Naive B cell (primary cell): ENCODE results near the gene SHISAL1. TPM values are rescaled to one million over a fixed set of nuclear protein-coding genes. Genes with fewer than 3 reads are reported as not detected.

Experiments
- ATAC-seq, 2 donors: fragments of 150-1000 bp; cut with Tn5 transposase; 2 replicates each; pipeline ENCODE4 v1.10.0; 2021; ENCODE audit warnings: low read depth in 2 of 2, mild to moderate bottlenecking in 2 of 2, moderate library complexity in 2 of 2
- DNase-seq: peaks from one replicate; pipeline ENCODE4 v3.0.0; 2022
- H3K27ac Mint-ChIP-seq, 6 donors: one replicate each; pipeline ENCODE4 v1.8.0; 2020 to 2022; ENCODE audit warnings: mild to moderate bottlenecking in 6 of 6, mixed read lengths in 6 of 6, moderate library complexity in 5 of 6, inconsistent platforms in 2 of 6
- H3K27me3 Mint-ChIP-seq, 3 donors: one replicate each; pipeline ENCODE4 v1.8.0; 2021 to 2022; ENCODE audit warnings: mixed read lengths in 3 of 3, mild to moderate bottlenecking in 1 of 3
- H3K36me3 Mint-ChIP-seq, 2 donors: one replicate each; pipeline ENCODE4 v1.8.0; 2020 to 2022; ENCODE audit warnings: mixed read lengths in 2 of 2, inconsistent platforms in 1 of 2, mild to moderate bottlenecking in 1 of 2
- H3K4me1 Mint-ChIP-seq, 3 donors: one replicate each; pipeline ENCODE4 v1.8.0; 2020 to 2022; ENCODE audit warnings: mixed read lengths in 3 of 3, inconsistent platforms in 1 of 3, mild to moderate bottlenecking in 1 of 3, moderate library complexity in 1 of 3
- H3K4me3 Mint-ChIP-seq, 8 donors: one replicate each; pipeline ENCODE4 v1.8.0; 2020 to 2022; ENCODE audit warnings: mild to moderate bottlenecking in 8 of 8, mixed read lengths in 8 of 8, moderate library complexity in 8 of 8, inconsistent platforms in 2 of 8
- H3K9me3 Mint-ChIP-seq, 7 donors: one replicate each; pipeline ENCODE4 v1.8.0; 2020 to 2022; ENCODE audit warnings: mixed read lengths in 7 of 7, mild to moderate bottlenecking in 5 of 7, inconsistent platforms in 2 of 7, moderate library complexity in 1 of 7
- polyA plus RNA-seq, 6 donors: library from polyadenylated mRNA; unstranded; fragments of 300-500 nt; fragmentation: Illumina TruSeq; gene quantifications; one replicate each; pipeline ENCODE4 v1.2.3, GENCODE V29; 2021; ENCODE audit warnings: low read depth in 6 of 6

Gene SHISAL1
- polyA plus RNA-seq, 6 donors from 2014 or later: not detected

DNA sequence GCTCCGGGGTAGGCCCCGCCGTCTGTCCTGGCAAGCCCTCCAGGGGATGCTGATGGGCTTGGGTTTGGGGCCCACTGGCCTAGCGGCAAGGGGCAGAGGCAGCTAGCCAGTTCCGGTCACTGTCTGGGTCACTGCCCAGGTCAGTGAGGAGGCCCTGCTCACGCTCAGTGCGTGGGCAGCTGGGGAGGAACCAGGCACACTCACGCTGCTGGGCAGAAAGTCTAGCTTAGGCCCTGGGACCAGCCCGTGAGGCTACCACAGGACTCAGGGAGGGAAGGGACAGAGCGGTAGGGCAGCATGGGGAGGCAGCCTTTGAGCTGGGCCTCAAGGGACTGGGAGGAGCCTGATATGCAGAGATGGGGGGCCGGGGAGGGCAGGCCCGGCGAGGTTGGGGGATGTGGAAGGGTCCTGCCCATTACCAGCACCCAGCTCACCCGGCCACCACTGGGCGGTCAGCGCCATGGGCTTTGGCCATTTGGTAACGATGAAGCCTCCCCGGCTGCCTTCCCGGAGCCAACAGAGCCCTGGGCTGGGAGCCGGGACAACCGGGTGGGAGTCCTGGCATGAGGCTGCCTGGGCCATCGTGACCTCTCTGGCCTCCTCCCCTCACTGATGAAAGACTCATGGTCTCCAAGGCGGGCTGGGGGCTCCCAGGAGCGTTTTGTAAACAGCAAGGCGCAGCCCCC lies 14.2 kb downstream of the SHISAL1 start:
- Mint-ChIP-seq H3K36me3 (peaks cover 0 to 5% of the 10 kb centered on the region in 2 donors), H3K4me3 (no peak overlapping the region), H3K27me3 (peaks cover 3 to 37% (median 21%) of the 10 kb centered on the region in 3 donors), H3K9me3 (peaks cover 0 to 19% (median 7%) of the 10 kb centered on the region in 7 donors), H3K4me1 (peaks cover 0 to 7% (median 0%) of the 10 kb centered on the region in 3 donors), H3K27ac (no peak overlapping the region)
- DNase-seq (no peak), ATAC-seq (no peak)

- H3K27me3 Mint-ChIP-seq: peaks cover 3 to 42% (median 28%) of the 10 kb centered on the region in 3 donors
- ATAC-seq (no peak), DNase-seq (no peak)
- H3K27ac Mint-ChIP-seq: no peak overlapping the region
- peak overlapping the region in 1 of 8 donors; percentile 22 for H3K4me3 Mint-ChIP-seq
- peaks cover 0 to 5% of the 10 kb centered on the region in 2 donors for H3K36me3 Mint-ChIP-seq
- H3K9me3 Mint-ChIP-seq: peaks cover 0 to 19% (median 7%) of the 10 kb centered on the region in 7 donors
- peaks cover 0 to 7% (median 0%) of the 10 kb centered on the region in 3 donors for H3K4me1 Mint-ChIP-seq
Measured at GRCh38 chr22:44297470-44298061, 15.2 kb downstream of the SHISAL1 start.

DNA sequence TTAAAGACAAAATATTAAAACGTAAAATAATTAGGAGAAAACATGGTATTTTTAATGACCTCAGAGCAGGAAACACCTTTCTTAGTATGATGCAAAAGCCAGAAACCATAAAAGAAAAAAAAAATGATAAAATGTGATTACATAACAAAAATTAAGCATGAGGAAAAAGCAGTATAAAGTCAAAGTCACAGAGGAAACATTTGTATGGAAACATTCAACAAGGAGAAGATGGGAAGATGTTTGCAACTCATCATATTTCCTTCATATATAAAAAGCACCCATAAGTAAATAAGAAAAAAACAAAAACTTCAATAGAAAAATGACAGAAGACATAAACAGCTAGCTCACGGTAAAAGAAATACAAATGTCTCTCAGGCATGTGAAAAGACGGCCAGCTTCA lies 17.3 kb downstream of the SHISAL1 start:
- H3K27me3 Mint-ChIP-seq: peaks cover 3 to 30% (median 25%) of the 10 kb centered on the region in 3 donors
- H3K9me3 Mint-ChIP-seq: peaks cover 0 to 19% (median 6%) of the 10 kb centered on the region in 7 donors
- ATAC-seq (no peak), DNase-seq (no peak)
- H3K4me3 Mint-ChIP-seq: no peak overlapping the region
- H3K27ac Mint-ChIP-seq: no peak overlapping the region
- peaks cover 0 to 5% of the 10 kb centered on the region in 2 donors for H3K36me3 Mint-ChIP-seq
- H3K4me1 Mint-ChIP-seq: peaks cover 0 to 7% (median 2%) of the 10 kb centered on the region in 3 donors

GRCh38 chr22:44293876-44294275 lies 18.9 kb downstream of the SHISAL1 start:
- DNase-seq (no peak), ATAC-seq (no peak)
- peaks cover 0 to 2% (median 0%) of the 10 kb centered on the region in 3 donors for H3K4me1 Mint-ChIP-seq
- H3K36me3 Mint-ChIP-seq: peaks cover 0 to 5% of the 10 kb centered on the region in 2 donors
- H3K4me3 Mint-ChIP-seq: no peak overlapping the region
- H3K27me3 Mint-ChIP-seq: peaks cover 5 to 27% (median 23%) of the 10 kb centered on the region in 3 donors
- peaks cover 0 to 19% (median 6%) of the 10 kb centered on the region in 7 donors for H3K9me3 Mint-ChIP-seq
- H3K27ac Mint-ChIP-seq: no peak overlapping the region

GRCh38 chr22:44293034-44293433 lies 19.7 kb downstream of the SHISAL1 start:
- ATAC-seq (no peak), DNase-seq (no peak)
- peaks cover 7 to 31% (median 29%) of the 10 kb centered on the region in 3 donors for H3K27me3 Mint-ChIP-seq
- peaks cover 0 to 5% of the 10 kb centered on the region in 2 donors for H3K36me3 Mint-ChIP-seq
- H3K27ac Mint-ChIP-seq: no peak overlapping the region
- peaks cover 0 to 2% (median 0%) of the 10 kb centered on the region in 3 donors for H3K4me1 Mint-ChIP-seq
- peaks cover 0 to 19% (median 6%) of the 10 kb centered on the region in 7 donors for H3K9me3 Mint-ChIP-seq
- H3K4me3 Mint-ChIP-seq: no peak overlapping the region

DNA sequence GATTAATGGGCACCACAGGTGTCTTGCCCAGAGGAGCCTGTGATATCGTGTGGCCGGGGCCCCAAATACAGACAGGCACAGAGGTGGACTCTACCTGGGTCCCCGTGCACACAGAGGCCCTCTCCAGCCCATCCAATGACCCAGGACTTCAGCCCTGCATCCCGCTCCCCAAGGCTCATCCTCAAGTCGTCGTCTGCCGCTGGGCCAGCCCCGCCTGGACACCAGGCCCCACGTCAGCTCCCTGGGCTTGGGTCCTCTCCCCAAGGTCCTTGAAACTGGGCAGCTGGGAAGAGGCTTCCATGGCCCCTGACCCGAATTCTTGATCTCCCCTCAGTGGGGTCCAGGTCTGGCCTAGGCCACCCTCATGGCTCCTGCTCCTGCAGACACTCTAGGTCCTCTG lies 20.2 kb downstream of the SHISAL1 start:
- Mint-ChIP-seq H3K27ac (no peak overlapping the region), H3K36me3 (peaks cover 0 to 5% of the 10 kb centered on the region in 2 donors), H3K27me3 (peaks cover 7 to 31% (median 29%) of the 10 kb centered on the region in 3 donors), H3K9me3 (peaks cover 0 to 19% (median 6%) of the 10 kb centered on the region in 7 donors), H3K4me1 (peaks cover 0 to 2% (median 0%) of the 10 kb centered on the region in 3 donors), H3K4me3 (no peak overlapping the region)
- DNase-seq (no peak), ATAC-seq (no peak)

DNA sequence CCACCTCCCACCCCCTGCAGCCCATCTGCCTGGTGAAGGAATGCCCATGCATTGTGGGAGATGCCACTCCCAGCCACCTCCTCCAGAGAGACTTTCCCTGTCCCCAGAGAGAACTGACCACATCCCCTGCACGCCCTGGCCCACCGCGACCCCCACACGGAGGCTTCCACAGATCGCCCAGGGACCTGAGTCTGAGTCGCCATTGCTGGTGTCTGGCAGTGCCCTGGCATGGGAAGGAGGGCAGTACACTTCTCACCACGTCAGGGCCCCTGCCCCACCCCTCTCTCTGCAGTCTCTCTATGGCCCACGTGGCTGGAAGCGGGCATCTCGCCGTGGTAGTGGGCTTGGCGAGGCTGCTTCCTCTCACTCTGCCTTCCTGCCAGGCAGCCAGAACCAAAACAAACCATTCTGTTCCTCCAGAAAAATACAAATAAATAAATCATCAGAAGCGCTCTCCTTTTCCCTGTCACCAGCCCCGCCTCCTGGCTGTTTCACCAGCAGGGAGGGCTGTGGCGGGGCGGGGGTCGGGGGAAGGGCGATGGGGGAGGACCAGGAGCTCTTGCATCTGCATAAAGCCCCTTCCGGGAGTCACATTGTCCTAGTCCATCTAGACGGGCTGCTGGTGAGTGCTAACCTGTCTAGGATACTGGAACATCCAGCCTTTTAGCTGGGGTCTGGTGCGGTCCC lies 20.9 kb downstream of the SHISAL1 start:
- Mint-ChIP-seq H3K9me3 (peaks cover 0 to 19% (median 6%) of the 10 kb centered on the region in 7 donors), H3K36me3 (peaks cover 0 to 5% of the 10 kb centered on the region in 2 donors), H3K4me1 (peaks cover 0 to 2% (median 0%) of the 10 kb centered on the region in 3 donors), H3K4me3 (no peak overlapping the region), H3K27me3 (peaks cover 7 to 36% (median 35%) of the 10 kb centered on the region in 3 donors), H3K27ac (no peak overlapping the region)
- no peak for ATAC-seq
- DNase-seq: no peak

DNA sequence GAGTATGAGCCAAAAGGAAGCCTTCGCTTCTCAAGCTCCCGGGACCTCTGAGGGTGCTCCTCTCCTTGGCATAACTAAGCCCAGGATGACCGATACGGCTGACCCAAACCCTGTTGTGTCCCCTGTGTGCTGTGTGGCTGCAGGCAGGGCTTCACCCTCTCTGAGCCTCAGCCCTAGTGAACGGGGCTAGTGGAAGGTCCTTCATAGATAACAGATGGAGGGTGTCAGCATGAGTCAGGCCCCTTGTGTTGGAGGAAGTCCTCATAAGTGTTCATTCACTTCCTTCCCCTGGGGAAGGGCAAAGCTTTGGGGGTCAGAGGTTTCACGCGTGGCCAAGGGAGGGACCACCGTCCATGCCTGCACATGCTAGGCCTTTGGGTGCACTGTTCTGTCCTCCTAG lies 21.5 kb downstream of the SHISAL1 start:
- ATAC-seq (no peak), DNase-seq (no peak)
- Mint-ChIP-seq H3K9me3 (peaks cover 0 to 19% (median 6%) of the 10 kb centered on the region in 7 donors), H3K27ac (no peak overlapping the region), H3K36me3 (peaks cover 0 to 5% of the 10 kb centered on the region in 2 donors), H3K27me3 (peaks cover 7 to 41% (median 41%) of the 10 kb centered on the region in 3 donors), H3K4me3 (no peak overlapping the region), H3K4me1 (peaks cover 0 to 2% (median 0%) of the 10 kb centered on the region in 3 donors)

DNA sequence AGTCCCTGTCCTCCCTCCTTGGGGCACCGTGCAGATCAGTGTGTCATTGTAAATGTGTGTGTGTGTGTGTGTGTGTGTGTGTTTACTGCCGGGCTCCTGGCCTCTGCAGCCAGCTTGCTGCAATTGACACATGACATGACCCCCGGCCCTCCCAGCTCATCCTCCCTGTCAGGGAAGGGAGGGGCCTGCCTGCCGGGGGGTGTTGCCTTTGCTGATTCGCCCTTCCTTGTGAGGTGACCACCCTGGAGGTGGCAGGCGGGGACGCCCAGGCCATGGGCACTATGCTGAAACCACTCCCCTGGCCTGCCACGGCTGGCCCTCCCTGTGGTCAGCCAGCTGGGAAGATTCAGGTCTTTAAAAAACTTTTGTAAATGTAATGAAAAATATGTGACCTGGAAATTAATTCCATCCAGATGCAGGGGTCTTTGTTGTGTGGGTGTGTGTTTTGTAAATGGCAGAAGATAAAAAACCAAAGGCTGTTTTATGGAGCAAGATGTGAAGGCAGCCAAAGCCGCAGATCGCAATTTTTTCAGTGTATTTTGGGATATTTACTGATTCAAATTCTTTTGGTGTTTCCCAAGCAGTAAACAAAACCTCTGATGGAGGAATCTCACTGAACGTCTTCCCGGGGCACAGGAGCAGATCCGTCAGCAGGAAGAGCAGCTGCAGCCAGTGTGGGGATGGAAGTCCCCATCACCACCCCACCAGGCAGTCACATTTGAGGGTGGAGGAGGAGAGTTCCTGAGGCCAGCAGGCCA lies 23.2 kb downstream of the SHISAL1 start:
- DNase-seq (no peak), ATAC-seq (no peak)
- Mint-ChIP-seq H3K27me3 (peaks cover 12 to 52% (median 50%) of the 10 kb centered on the region in 3 donors), H3K27ac (peak overlapping the region in 1 of 6 donors; percentile 16), H3K36me3 (peaks cover 0 to 5% of the 10 kb centered on the region in 2 donors), H3K9me3 (peaks cover 0 to 9% (median 2%) of the 10 kb centered on the region in 7 donors), H3K4me1 (peaks cover 0 to 2% (median 0%) of the 10 kb centered on the region in 3 donors), H3K4me3 (no peak overlapping the region)

DNA sequence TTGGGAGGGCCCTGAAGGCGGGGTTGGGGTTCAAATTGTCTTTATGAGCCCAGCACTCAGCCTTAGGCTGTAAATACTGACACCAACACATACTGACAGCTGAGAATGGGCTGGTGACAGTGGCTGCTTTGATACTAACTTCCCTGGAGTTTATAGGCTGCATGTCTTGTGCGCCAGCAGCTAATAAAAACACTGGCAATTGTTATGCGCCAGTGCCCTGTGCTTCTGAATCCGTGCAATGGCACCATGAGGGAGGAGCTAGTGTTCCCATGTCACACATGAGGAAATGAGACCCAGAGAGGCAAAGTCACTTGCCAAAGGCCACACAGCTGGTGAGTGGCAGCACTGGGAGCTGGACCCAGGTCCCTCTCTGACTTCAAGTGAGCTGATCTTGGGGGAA lies 23.8 kb downstream of the SHISAL1 start:
- peak overlapping the region in 1 of 6 donors; percentile 39 for H3K27ac Mint-ChIP-seq
- H3K4me3 Mint-ChIP-seq: no peak overlapping the region
- H3K4me1 Mint-ChIP-seq: peaks cover 0 to 2% (median 0%) of the 10 kb centered on the region in 3 donors
- ATAC-seq: no peak
- H3K36me3 Mint-ChIP-seq: peaks cover 0 to 2% of the 10 kb centered on the region in 2 donors
- peaks cover 12 to 49% (median 48%) of the 10 kb centered on the region in 3 donors for H3K27me3 Mint-ChIP-seq
- DNase-seq: no peak
- peaks cover 0 to 2% (median 0%) of the 10 kb centered on the region in 7 donors for H3K9me3 Mint-ChIP-seq

DNA sequence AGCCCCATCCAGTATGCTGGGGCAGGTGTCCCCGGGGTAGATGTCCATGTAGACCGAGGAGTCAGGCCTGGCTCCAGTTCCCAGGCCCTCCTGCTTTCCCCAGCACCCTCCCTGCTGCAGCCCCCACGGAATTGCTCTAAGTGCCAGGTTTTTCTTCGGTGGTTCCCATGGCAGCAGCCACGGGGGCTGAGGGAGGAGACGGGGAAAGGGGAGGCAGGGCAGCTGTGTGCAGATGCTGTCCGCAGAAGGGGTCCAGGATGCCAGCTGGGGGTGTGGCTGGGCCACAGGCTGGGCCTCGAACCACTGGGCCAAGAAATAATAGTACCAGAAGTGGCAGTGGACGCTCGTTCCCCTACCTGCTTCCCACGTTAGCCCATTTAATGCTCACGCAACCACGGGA lies 25.0 kb downstream of the SHISAL1 start:
- Mint-ChIP-seq H3K27ac (no peak overlapping the region), H3K9me3 (no peaks in the 10 kb centered on the region), H3K36me3 (no peaks in the 10 kb centered on the region), H3K4me1 (peaks cover 0 to 2% (median 0%) of the 10 kb centered on the region in 3 donors), H3K27me3 (peaks cover 12 to 54% (median 39%) of the 10 kb centered on the region in 3 donors), H3K4me3 (peak overlapping the region in 1 of 8 donors; percentile 44)
- DNase-seq (no peak), ATAC-seq (no peak)

DNA sequence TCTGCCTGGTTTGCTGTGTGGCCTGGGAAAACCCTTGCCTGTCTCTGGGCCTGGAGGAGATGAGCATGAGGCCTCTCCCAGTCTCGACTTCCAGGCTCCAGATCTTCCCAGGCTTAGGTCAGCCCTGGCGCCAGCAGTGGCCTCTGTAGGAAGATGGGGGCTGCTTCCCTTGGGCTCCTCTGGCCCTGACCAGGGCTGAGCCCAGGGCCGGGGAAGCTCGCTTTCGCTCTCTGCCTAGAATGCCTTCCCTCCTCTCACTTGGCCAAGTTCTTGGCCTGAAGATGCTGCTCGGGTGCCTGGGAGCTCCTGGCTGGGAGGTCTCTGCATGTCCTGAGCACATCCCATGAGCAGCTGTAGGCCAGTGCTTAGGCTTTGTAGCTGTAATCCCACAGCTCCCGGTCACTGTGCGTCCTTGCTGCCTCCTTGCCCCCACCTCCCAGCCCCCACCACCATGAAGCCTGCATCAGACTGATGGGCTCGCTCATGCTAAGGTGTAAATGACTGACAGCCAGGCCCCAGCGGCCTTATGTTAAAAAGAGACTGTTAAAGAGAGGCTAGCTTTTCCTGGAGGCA lies 25.5 kb downstream of the SHISAL1 start:
- H3K9me3 Mint-ChIP-seq: no peaks in the 10 kb centered on the region
- no peak overlapping the region for H3K27ac Mint-ChIP-seq

More for the DNA sequence above, 25.5 kb downstream of the SHISAL1 start:
- Mint-ChIP-seq H3K27me3 (peaks cover 12 to 54% (median 35%) of the 10 kb centered on the region in 3 donors), H3K36me3 (no peaks in the 10 kb centered on the region), H3K4me3 (no peak overlapping the region), H3K4me1 (peaks cover 0 to 2% (median 0%) of the 10 kb centered on the region in 3 donors)
- DNase-seq: no peak
- no peak for ATAC-seq
